Putamen (tissue), 1 donor: ENCODE results near the gene CNTLN.
"Not testable (repeated sequence)": the region's sequence is repeated elsewhere in the genome, so short reads cannot be mapped to it uniquely, and the experiment has no call there.

Experiments
- DNase-seq: peaks from one replicate; pipeline ENCODE4 v3.0.0-alpha.2; 2016; ENCODE audit warnings: low spot score

Gene CNTLN

DNA sequence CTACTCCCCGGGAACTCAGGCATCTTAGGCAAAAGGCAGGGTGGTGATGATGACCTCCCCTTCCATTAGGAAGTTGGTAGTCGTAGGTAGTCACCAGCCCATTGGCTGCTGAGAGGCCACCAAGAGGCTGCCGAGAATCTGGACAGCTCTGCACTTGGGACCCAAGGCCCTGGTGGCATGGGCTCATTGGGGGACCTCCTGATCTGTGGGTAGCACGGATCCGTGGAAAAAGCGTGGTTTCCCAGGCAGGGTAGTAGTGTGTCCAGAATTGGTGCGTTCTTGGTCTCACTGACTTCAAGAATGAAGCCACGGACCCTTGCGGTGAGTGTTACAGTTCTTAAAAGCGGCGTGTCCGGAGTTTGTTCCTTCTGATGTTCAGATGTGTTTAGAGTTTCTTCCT is 158.8 kb downstream of the CNTLN start:
- no peak for DNase-seq

DNA sequence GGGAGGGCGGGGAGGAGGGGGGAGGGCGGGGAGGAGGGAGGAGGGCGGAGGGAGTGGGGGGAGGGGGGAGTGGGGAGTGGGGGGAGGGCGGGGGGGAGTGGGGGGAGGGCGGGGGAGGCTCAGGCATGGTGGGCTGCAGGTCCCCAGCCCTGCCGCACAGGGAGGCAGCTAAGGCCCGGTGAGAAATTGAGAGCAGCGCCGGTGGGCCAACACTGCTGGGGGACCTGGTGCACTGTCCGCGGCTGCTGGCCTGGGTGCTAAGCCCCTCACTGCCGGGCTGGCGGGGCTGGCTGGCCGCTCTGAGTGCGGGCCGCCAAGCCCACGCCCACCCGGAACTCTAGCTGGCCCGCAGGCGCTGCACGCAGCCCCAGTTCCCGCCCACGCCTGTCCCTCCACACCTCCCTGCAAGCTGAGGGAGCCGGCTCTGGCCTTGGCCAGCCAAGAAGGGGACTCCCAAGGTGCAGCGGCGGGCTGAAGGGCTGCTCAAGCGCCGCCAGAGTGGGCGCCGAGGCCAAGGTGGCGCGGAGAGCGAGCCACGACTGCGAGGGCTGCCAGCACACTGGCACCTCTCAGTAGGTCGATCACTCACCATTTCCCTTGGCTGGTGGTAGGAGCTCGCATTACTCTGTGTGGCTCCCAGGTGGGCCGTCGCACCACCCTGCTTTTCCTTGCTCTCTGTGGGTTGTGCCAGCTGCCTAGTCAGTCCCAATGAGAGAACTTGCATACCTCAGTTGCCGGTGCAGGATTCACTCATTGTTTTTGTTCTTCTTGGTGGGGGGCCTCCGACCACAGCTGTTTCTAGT is 160.2 kb downstream of the CNTLN start:
- no peak for DNase-seq

DNA sequence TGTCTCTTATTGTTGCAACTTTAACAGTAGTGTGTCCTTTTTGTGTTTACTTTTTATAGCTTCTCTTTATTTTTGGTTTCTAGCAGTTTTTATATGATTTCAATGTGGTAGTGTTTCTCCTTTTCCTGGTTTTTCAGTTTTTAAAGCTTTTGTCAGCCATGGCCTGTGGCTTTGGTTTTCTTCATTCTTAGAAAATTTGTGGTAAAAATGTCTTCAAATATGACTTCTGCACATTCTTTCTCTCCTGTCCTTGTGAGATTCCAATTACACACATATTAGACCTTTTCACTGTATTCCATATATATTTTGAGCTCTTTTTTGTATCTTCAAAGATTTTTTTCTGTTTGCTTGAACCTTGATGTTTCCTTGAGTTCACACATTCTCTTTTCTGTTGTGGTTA is 180.5 kb downstream of the CNTLN start:
- DNase-seq = no peak

GRCh38 chr9:17318821-17319320 is 184.0 kb downstream of the CNTLN start:
- DNase-seq = no peak

DNA sequence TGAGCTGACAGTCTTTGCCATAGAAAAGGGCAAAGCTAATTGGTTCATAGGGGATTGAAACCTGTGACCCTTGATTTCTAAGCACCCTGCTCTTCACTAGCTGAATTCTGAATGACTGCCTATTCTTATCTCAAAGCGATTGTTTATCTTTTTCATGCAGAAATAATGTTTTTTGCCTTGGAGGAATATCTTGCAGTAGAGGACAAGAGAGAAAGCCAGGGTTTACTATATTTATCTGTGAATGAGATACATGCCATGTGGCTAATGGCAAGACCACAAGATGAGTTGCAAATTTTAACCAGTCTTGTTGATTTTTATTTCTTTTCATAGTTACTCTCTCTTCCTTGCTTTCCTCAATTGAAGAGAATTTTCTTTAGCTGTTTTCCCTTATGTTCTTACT is 185.0 kb downstream of the CNTLN start:
- no peak for DNase-seq

GRCh38 chr9:17322882-17323864 is 188.3 kb downstream of the CNTLN start:
- no peak for DNase-seq

DNA sequence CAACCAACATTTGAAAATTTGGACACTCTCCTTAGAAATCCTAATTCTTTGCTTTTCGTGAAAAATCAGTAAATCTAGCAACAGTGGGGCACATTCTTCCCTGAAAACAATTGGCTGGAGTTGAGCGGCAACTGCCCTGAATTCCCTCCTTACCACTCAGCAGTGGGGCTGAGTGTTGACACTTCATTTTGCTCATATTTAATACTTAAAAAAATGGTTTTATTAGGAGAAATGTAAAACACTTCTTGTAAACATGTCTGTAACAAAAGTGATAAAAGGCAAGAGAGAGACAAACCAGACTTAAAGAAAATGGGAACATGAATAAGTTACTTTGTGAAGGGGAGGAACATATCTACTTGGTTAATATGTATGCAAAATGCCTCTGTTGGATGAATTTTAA is 193.5 kb downstream of the CNTLN start:
- no peak for DNase-seq

DNA sequence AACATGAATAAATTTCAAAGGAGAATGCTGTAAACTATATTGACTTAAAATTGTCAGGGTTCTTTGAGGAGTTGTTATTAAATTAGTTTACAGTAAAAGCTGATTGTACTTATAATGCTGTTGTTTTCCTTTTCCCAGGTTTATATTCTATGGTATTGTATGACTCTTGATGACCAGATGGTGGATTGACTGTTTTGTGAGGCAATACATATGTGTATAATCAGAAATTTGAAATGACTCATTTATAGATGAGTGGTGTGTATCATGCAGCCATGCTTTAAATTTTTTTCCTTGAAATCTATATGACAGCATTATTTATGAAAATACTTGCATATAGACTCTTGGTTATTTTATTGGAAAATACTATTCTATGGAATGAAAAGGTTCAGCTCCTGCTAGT is 195.3 kb downstream of the CNTLN start:
- DNase-seq = no peak

GRCh38 chr9:17332115-17332514 is 197.3 kb downstream of the CNTLN start:
- DNase-seq = no peak

- no peak for DNase-seq
These were observed 204.3 kb downstream of the CNTLN start for GRCh38 chr9:17339156-17339555.

GRCh38 chr9:17342696-17343095 is 207.9 kb downstream of the CNTLN start:
- peak; percentile 1 for DNase-seq

DNA sequence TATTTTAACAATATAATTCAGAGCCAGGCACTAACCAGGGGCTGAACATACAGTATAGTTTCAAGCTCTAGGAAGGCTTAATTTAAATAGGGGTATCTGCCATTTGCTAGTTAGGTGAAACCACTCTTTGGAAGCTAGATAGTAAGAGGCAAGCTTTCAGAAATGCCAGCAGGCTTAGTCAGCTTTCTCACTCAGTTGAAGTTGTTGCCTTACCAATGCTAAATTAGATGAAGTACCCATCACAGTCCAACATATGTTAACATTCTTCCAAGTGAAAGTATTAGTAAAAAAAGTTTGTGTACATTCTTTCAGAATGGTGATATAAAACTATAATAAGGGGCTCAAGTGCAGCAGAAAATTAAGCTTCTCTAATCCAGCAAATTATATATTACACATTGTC is 215.0 kb downstream of the CNTLN start:
- no peak for DNase-seq

- DNase-seq = not testable (repeated sequence)
These were observed 219.2 kb downstream of the CNTLN start for GRCh38 chr9:17354006-17354405.

- DNase-seq = no peak
These were observed 226.5 kb downstream of the CNTLN start for GRCh38 chr9:17361378-17361777.

DNA sequence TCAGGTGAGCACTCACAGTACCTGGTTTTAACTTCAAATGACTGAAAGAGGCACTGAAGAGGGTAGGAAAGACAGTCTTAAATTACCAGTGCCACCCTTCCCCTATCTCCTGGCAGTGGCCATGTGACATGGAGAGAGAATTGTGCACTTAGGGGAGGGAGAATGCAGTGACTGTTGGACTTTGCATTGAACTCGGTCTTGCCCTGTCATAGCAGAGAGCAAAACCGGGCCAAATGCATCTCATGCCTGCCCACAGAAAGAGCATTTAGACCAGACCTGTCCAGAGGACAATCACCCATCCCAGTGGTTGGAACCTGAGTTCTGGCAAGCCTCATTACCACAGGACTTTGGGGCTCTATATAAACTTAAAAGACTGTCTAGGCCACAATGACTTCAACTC is 232.2 kb downstream of the CNTLN start:
- no peak for DNase-seq

DNA sequence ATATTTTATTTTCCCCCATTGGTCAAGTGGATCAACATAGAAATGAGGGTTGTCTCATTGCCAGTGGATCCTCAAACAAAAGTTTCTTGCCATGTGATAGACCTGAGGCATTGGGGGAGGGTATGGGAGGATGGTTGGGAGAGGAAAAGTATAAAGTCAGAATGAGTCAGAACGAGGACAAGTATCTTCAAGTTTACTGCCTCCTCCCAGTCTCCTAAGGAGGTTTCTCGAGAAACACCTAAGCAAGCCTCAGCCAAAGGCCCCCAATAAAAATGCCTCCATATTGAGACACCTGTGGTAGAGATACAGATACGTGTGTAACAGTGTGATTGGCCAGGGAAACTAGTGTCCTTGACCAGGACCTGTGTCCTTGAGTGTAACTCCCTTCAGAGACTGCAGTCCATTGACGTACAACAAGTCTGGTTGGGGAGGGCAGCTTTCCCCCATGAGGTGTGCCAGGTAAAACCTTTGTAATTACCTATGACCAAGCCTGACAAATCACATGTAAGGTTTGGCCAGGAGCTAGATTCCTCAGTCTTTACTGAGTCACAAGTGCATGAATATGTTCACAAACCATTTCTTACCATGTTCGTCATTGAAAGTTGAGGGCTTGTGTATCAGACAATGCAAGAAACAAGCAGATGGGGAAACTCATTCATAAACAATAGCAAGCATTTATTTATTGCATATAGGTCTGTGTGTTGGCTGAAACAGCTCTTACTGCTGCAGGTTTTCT is 245.5 kb downstream of the CNTLN start:
- no peak for DNase-seq

- no peak for DNase-seq
These were observed 252.7 kb downstream of the CNTLN start for GRCh38 chr9:17387565-17387964.

DNA sequence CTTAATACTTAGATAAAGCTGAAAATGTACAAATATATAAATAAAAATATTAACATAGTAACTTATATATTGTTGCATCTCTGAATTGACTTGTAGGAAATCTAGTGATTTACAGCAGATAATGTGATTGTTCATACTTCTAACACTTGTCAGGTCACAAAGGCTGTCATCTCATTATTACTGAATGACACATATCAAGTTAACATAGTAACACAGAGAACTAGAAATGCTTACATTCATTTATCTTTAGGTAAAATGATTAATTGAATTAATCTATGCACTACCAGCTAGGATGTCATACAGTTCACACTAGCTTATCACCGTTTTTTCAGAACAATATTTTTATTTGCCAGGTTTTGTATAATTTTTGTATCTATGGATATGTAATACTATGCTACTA is 254.2 kb downstream of the CNTLN start:
- DNase-seq = no peak

DNA sequence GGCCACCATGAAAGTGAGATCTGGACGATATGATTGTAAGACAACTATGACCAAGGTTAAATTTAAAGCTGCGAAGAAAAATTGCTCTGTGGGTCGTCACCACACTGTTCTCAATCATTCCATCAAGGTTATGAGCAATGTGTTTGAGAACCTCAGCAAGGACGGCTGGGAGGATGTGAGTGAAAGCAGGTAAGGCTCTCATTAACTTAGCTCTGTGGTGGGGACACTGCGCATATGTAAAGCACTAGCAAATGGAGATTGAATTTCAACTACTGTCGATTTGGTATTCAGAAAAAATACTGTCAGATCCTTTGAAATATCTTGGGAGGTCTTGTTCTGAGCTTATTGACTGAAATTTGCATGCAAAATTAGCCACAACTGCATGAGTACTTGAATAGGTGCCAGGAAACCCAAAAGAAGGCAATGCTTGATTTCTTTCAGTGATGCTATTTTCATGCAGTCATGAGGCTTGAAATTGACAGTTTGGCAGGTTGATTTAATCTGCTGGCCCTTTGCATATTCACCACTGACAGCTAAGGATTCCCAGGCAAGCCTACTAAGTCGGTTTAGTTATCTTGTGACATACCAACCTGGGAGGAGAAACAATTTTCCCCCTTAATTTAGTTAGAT is 260.2 kb downstream of the CNTLN start:
- DNase-seq = no peak

DNA sequence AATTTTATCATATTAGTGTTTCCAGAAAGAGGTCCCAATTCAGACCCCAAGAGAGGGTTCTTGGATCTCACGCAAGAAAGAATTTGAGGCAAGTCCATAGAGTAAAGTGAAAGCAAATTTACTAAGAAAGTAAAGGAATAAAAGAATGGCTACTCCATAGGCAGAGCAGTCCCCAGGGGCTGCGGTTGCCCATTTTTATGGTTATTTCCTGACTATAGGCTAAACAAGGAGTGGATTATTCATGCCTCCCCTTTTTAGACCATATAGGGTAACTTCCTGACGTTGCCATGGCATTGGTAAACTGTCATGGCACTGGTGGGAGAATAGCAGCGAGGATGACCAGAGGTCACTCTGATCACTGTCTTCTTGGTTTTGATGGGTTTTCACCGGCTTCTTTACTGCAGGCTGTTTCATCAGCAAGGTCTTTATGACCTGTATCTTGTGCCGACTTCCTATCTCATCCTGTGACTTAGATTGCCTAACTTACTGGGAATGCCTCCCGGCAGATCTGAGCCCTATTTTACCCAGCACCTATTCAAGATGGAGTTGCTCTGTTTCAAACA is 262.4 kb downstream of the CNTLN start:
- DNase-seq = not testable (repeated sequence)

DNA sequence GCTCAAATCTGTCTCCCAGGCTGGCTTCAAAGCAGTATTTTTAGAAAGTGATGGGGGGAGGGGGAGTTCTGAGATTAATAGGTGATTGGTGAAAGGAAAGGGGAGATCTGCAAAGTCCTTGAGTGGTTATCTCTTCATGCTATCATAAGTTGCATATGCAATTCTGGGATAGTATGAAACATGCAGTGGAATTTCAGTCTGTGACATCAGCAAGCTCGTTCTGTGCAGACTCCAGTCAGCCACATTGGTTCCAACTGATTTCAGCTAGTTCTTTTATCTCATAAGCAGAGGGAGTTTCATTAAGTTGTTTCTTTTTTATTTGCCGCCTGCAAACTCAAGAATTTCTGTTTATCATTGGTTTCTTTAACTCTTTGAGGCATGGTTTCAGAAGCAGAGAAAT is 263.5 kb downstream of the CNTLN start:
- DNase-seq = no peak
